Skeletal muscle cell (primary cell): Measurements from ENCODE around the gene GALNT14.

Experiments used
- DNase-seq: peaks from one replicate; pipeline ENCODE4 v3.0.0-alpha.2; 2010; ENCODE audit warnings: low read depth
- H3K4me3 ChIP-seq: 2 replicates; pipeline ENCODE4 v1.5.1; 2011; ENCODE audit warnings: low read depth, mild to moderate bottlenecking, control low read depth, low read length, moderate library complexity

Gene GALNT14

GRCh38 chr2:31101701-31102100, 36.5 kb downstream of the GALNT14 start:
- no peak overlapping the region for H3K4me3 ChIP-seq
- no peak for DNase-seq

- DNase-seq: no peak
- H3K4me3 ChIP-seq: no peak overlapping the region
Measured at GRCh38 chr2:31097962-31098613, 40.2 kb downstream of the GALNT14 start.

- H3K4me3 ChIP-seq: no peak overlapping the region
- DNase-seq: no peak
Measured at GRCh38 chr2:31090188-31090587, 48.1 kb downstream of the GALNT14 start.

- no peak overlapping the region for H3K4me3 ChIP-seq
- no peak for DNase-seq
Measured at GRCh38 chr2:31089645-31090044, 48.6 kb downstream of the GALNT14 start.

- no peak for DNase-seq
- H3K4me3 ChIP-seq: no peak overlapping the region
Measured at GRCh38 chr2:31088504-31089195, 49.6 kb downstream of the GALNT14 start.

GRCh38 chr2:31087491-31087890, 50.7 kb downstream of the GALNT14 start:
- no peak overlapping the region for H3K4me3 ChIP-seq
- DNase-seq: no peak

GRCh38 chr2:31086590-31086989, 51.6 kb downstream of the GALNT14 start:
- DNase-seq: no peak
- no peak overlapping the region for H3K4me3 ChIP-seq

GRCh38 chr2:31083234-31083993, 54.8 kb downstream of the GALNT14 start:
- H3K4me3 ChIP-seq: no peak overlapping the region
- DNase-seq: no peak

GRCh38 chr2:31082002-31082401, 56.2 kb downstream of the GALNT14 start:
- DNase-seq: no peak
- H3K4me3 ChIP-seq: no peak overlapping the region

GRCh38 chr2:31081492-31081891, 56.7 kb downstream of the GALNT14 start:
- H3K4me3 ChIP-seq: no peak overlapping the region
- no peak for DNase-seq

GRCh38 chr2:31080361-31080760, 57.9 kb downstream of the GALNT14 start:
- DNase-seq: no peak
- H3K4me3 ChIP-seq: no peak overlapping the region

- H3K4me3 ChIP-seq: no peak overlapping the region
- DNase-seq: no peak
Measured at GRCh38 chr2:31079665-31080064, 58.6 kb downstream of the GALNT14 start.

GRCh38 chr2:31078579-31079105, 59.6 kb downstream of the GALNT14 start:
- DNase-seq: no peak
- H3K4me3 ChIP-seq: no peak overlapping the region

- no peak for DNase-seq
- H3K4me3 ChIP-seq: no peak overlapping the region
Measured at GRCh38 chr2:31078011-31078410, 60.2 kb downstream of the GALNT14 start.

- no peak for DNase-seq
- H3K4me3 ChIP-seq: no peak overlapping the region
Measured at GRCh38 chr2:31075941-31076590, 62.2 kb downstream of the GALNT14 start.

- no peak for DNase-seq
- H3K4me3 ChIP-seq: no peak overlapping the region
Measured at GRCh38 chr2:31075431-31075830, 62.8 kb downstream of the GALNT14 start.

- no peak for DNase-seq
- no peak overlapping the region for H3K4me3 ChIP-seq
Measured at GRCh38 chr2:31071741-31072140, 66.5 kb downstream of the GALNT14 start.

- H3K4me3 ChIP-seq: no peak overlapping the region
- no peak for DNase-seq
Measured at GRCh38 chr2:31070339-31071125, 67.7 kb downstream of the GALNT14 start.

GRCh38 chr2:31069643-31070325, 68.5 kb downstream of the GALNT14 start:
- DNase-seq: no peak

More at GRCh38 chr2:31069643-31070325, 68.5 kb downstream of the GALNT14 start:
- H3K4me3 ChIP-seq: no peak overlapping the region
